ENCODE measurements around the gene EIF1B. TPM values are rescaled to one million over a fixed set of nuclear protein-coding genes. Genes with fewer than 3 reads are reported as not detected.
A peak's percentile ranks its signal among the peaks of the same experiment; 100 is the strongest.

Gene EIF1B
- total and polyA plus RNA-seq, 2 donors, result 27.0 to 101 TPM

- DNase-seq (ENCODE audit: low read depth in 6 of 9, low spot score in 9 of 9), result no peak
- 98% methylated on average over 2 of the region's 2 CpGs for WGBS
- Histone ChIP-seq H3K4me1 (ENCODE audit: control insufficient read depth in 2 of 2, insufficient read depth in 2 of 2, low read length in 2 of 2) (peaks cover 0 to 8% of the 10 kb centered on the region in 2 donors), H3K27me3 (ENCODE audit: control insufficient read depth in 2 of 2, insufficient read depth in 1 of 2, low read length in 1 of 2) (no peaks in the 10 kb centered on the region), H3K4me3 (ENCODE audit: low read length in 2 of 2) (no peak overlapping the region), H3K27ac (ENCODE audit: low read depth in 1 of 2, low read length in 1 of 2) (no peak overlapping the region), H3K9me3 (ENCODE audit: control insufficient read depth in 2 of 2, insufficient read depth in 1 of 2, low read length in 1 of 2) (peaks cover 0 to 7% of the 10 kb centered on the region in 2 donors), H3K36me3 (ENCODE audit: control insufficient read depth in 2 of 2, insufficient read depth in 2 of 2, low read length in 1 of 2) (peaks cover 25 to 40% of the 10 kb centered on the region in 2 donors)
Measured at GRCh38 chr3:40312661-40313226, 3.2 kb downstream of the EIF1B start.

GRCh38 chr3:40313975-40314860, 4.7 kb downstream of the EIF1B start:
- H3K9me3 ChIP-seq (ENCODE audit: control insufficient read depth in 2 of 2, insufficient read depth in 1 of 2, low read length in 1 of 2), result peaks cover 0 to 7% of the 10 kb centered on the region in 2 donors
- peak overlapping the region in 1 of 2 donors; percentile 38 for H3K27ac ChIP-seq (ENCODE audit: low read depth in 1 of 2, low read length in 1 of 2)
- no peaks in the 10 kb centered on the region for H3K27me3 ChIP-seq (ENCODE audit: control insufficient read depth in 2 of 2, insufficient read depth in 1 of 2, low read length in 1 of 2)
- 90% methylated on average over 8 of the region's 8 CpGs for WGBS
- H3K36me3 ChIP-seq (ENCODE audit: control insufficient read depth in 2 of 2, insufficient read depth in 2 of 2, low read length in 1 of 2), result peaks cover 25 to 40% of the 10 kb centered on the region in 2 donors
- H3K4me1 ChIP-seq (ENCODE audit: control insufficient read depth in 2 of 2, insufficient read depth in 2 of 2, low read length in 2 of 2), result no peaks in the 10 kb centered on the region
- no peak for DNase-seq (ENCODE audit: low read depth in 6 of 9, low spot score in 9 of 9)
- H3K4me3 ChIP-seq (ENCODE audit: low read length in 2 of 2), result no peak overlapping the region

GRCh38 chr3:40317061-40317855, 7.8 kb downstream of the EIF1B start:
- no peaks in the 10 kb centered on the region for H3K27me3 ChIP-seq (ENCODE audit: control insufficient read depth in 2 of 2, insufficient read depth in 1 of 2, low read length in 1 of 2)
- peaks cover 20 to 26% of the 10 kb centered on the region in 2 donors for H3K36me3 ChIP-seq (ENCODE audit: control insufficient read depth in 2 of 2, insufficient read depth in 2 of 2, low read length in 1 of 2)
- DNase-seq (ENCODE audit: low read depth in 6 of 9, low spot score in 9 of 9), result peak; percentile 27 to 78 (median 59)
- no peaks in the 10 kb centered on the region for H3K9me3 ChIP-seq (ENCODE audit: control insufficient read depth in 2 of 2, insufficient read depth in 1 of 2, low read length in 1 of 2)
- H3K4me3 ChIP-seq (ENCODE audit: low read length in 2 of 2), result no peak overlapping the region
- H3K27ac ChIP-seq (ENCODE audit: low read depth in 1 of 2, low read length in 1 of 2), result no peak overlapping the region
- WGBS, result 46% methylated on average over 6 of the region's 6 CpGs
- H3K4me1 ChIP-seq (ENCODE audit: control insufficient read depth in 2 of 2, insufficient read depth in 2 of 2, low read length in 2 of 2), result no peaks in the 10 kb centered on the region

- H3K4me1 ChIP-seq (ENCODE audit: control insufficient read depth in 2 of 2, insufficient read depth in 2 of 2, low read length in 2 of 2), result no peaks in the 10 kb centered on the region
- no peaks in the 10 kb centered on the region for H3K9me3 ChIP-seq (ENCODE audit: control insufficient read depth in 2 of 2, insufficient read depth in 1 of 2, low read length in 1 of 2)
- WGBS, result 96% methylated on average over 2 of the region's 2 CpGs
- no peaks in the 10 kb centered on the region for H3K27me3 ChIP-seq (ENCODE audit: control insufficient read depth in 2 of 2, insufficient read depth in 1 of 2, low read length in 1 of 2)
- H3K27ac ChIP-seq (ENCODE audit: low read depth in 1 of 2, low read length in 1 of 2), result no peak overlapping the region
- no peak overlapping the region for H3K4me3 ChIP-seq (ENCODE audit: low read length in 2 of 2)
- H3K36me3 ChIP-seq (ENCODE audit: control insufficient read depth in 2 of 2, insufficient read depth in 2 of 2, low read length in 1 of 2), result no peaks in the 10 kb centered on the region
- DNase-seq (ENCODE audit: low read depth in 6 of 9, low spot score in 9 of 9), result no peak
Measured at GRCh38 chr3:40321818-40322217, 12.3 kb downstream of the EIF1B start.

GRCh38 chr3:40323946-40324345, 14.4 kb downstream of the EIF1B start:
- 86% methylated on average over 5 of the region's 5 CpGs for WGBS
- Histone ChIP-seq H3K36me3 (ENCODE audit: control insufficient read depth in 2 of 2, insufficient read depth in 2 of 2, low read length in 1 of 2) (no peaks in the 10 kb centered on the region), H3K27ac (ENCODE audit: low read depth in 1 of 2, low read length in 1 of 2) (no peak overlapping the region), H3K27me3 (ENCODE audit: control insufficient read depth in 2 of 2, insufficient read depth in 1 of 2, low read length in 1 of 2) (no peaks in the 10 kb centered on the region), H3K9me3 (ENCODE audit: control insufficient read depth in 2 of 2, insufficient read depth in 1 of 2, low read length in 1 of 2) (no peaks in the 10 kb centered on the region), H3K4me3 (ENCODE audit: low read length in 2 of 2) (no peak overlapping the region), H3K4me1 (ENCODE audit: control insufficient read depth in 2 of 2, insufficient read depth in 2 of 2, low read length in 2 of 2) (peaks cover 0 to 2% of the 10 kb centered on the region in 2 donors)
- no peak for DNase-seq (ENCODE audit: low read depth in 6 of 9, low spot score in 9 of 9)

- Histone ChIP-seq H3K27ac (ENCODE audit: low read depth in 1 of 2, low read length in 1 of 2) (no peak overlapping the region), H3K36me3 (ENCODE audit: control insufficient read depth in 2 of 2, insufficient read depth in 2 of 2, low read length in 1 of 2) (no peaks in the 10 kb centered on the region), H3K4me3 (ENCODE audit: low read length in 2 of 2) (no peak overlapping the region), H3K4me1 (ENCODE audit: control insufficient read depth in 2 of 2, insufficient read depth in 2 of 2, low read length in 2 of 2) (peaks cover 0 to 2% of the 10 kb centered on the region in 2 donors), H3K27me3 (ENCODE audit: control insufficient read depth in 2 of 2, insufficient read depth in 1 of 2, low read length in 1 of 2) (no peaks in the 10 kb centered on the region), H3K9me3 (ENCODE audit: control insufficient read depth in 2 of 2, insufficient read depth in 1 of 2, low read length in 1 of 2) (no peaks in the 10 kb centered on the region)
- WGBS, result 92% methylated on average over 4 of the region's 4 CpGs
- no peak for DNase-seq (ENCODE audit: low read depth in 6 of 9, low spot score in 9 of 9)
Measured at GRCh38 chr3:40324621-40325020, 15.1 kb downstream of the EIF1B start.

- Histone ChIP-seq H3K36me3 (ENCODE audit: control insufficient read depth in 2 of 2, insufficient read depth in 2 of 2, low read length in 1 of 2) (no peaks in the 10 kb centered on the region), H3K27me3 (ENCODE audit: control insufficient read depth in 2 of 2, insufficient read depth in 1 of 2, low read length in 1 of 2) (no peaks in the 10 kb centered on the region), H3K27ac (ENCODE audit: low read depth in 1 of 2, low read length in 1 of 2) (no peak overlapping the region), H3K9me3 (ENCODE audit: control insufficient read depth in 2 of 2, insufficient read depth in 1 of 2, low read length in 1 of 2) (no peaks in the 10 kb centered on the region), H3K4me3 (ENCODE audit: low read length in 2 of 2) (no peak overlapping the region), H3K4me1 (ENCODE audit: control insufficient read depth in 2 of 2, insufficient read depth in 2 of 2, low read length in 2 of 2) (peaks cover 0 to 2% of the 10 kb centered on the region in 2 donors)
- DNase-seq (ENCODE audit: low read depth in 6 of 9, low spot score in 9 of 9), result no peak
Measured at GRCh38 chr3:40325465-40325864, 16.0 kb downstream of the EIF1B start.

- H3K27ac ChIP-seq (ENCODE audit: low read depth in 1 of 2, low read length in 1 of 2), result no peak overlapping the region
- no peak overlapping the region for H3K4me3 ChIP-seq (ENCODE audit: low read length in 2 of 2)
- no peak for DNase-seq (ENCODE audit: low read depth in 6 of 9, low spot score in 9 of 9)
- H3K4me1 ChIP-seq (ENCODE audit: control insufficient read depth in 2 of 2, insufficient read depth in 2 of 2, low read length in 2 of 2), result peaks cover 0 to 2% of the 10 kb centered on the region in 2 donors
- no peaks in the 10 kb centered on the region for H3K9me3 ChIP-seq (ENCODE audit: control insufficient read depth in 2 of 2, insufficient read depth in 1 of 2, low read length in 1 of 2)
- no peaks in the 10 kb centered on the region for H3K27me3 ChIP-seq (ENCODE audit: control insufficient read depth in 2 of 2, insufficient read depth in 1 of 2, low read length in 1 of 2)
- no peaks in the 10 kb centered on the region for H3K36me3 ChIP-seq (ENCODE audit: control insufficient read depth in 2 of 2, insufficient read depth in 2 of 2, low read length in 1 of 2)
- WGBS, result 91% methylated on average over 5 of the region's 5 CpGs
Measured at GRCh38 chr3:40328374-40328773, 18.9 kb downstream of the EIF1B start.

GRCh38 chr3:40329071-40329470, 19.6 kb downstream of the EIF1B start:
- Histone ChIP-seq H3K27me3 (ENCODE audit: control insufficient read depth in 2 of 2, insufficient read depth in 1 of 2, low read length in 1 of 2) (no peaks in the 10 kb centered on the region), H3K9me3 (ENCODE audit: control insufficient read depth in 2 of 2, insufficient read depth in 1 of 2, low read length in 1 of 2) (no peaks in the 10 kb centered on the region), H3K4me1 (ENCODE audit: control insufficient read depth in 2 of 2, insufficient read depth in 2 of 2, low read length in 2 of 2) (peaks cover 0 to 2% of the 10 kb centered on the region in 2 donors), H3K4me3 (ENCODE audit: low read length in 2 of 2) (no peak overlapping the region), H3K27ac (ENCODE audit: low read depth in 1 of 2, low read length in 1 of 2) (no peak overlapping the region), H3K36me3 (ENCODE audit: control insufficient read depth in 2 of 2, insufficient read depth in 2 of 2, low read length in 1 of 2) (no peaks in the 10 kb centered on the region)
- DNase-seq (ENCODE audit: low read depth in 6 of 9, low spot score in 9 of 9), result no peak
- WGBS, result 97% methylated on average over 4 of the region's 4 CpGs

Data from thymus (tissue), 11 donors.